MG63 (cell line): ENCODE measurements around the gene C4BPB. TPM values are rescaled to one million over a fixed set of nuclear protein-coding genes. Genes with fewer than 3 reads are reported as not detected.

Source experiments
- total RNA-seq: library from RNA; depleted of rRNA; stranded (reverse); fragments of >200 nt; shearing (Covaris generic); gene quantifications from 2 replicates; pipeline ENCODE4 v1.2.3, GENCODE V29; 2014; ENCODE audit warnings: low replicate concordance; rRNA removed

C4BPB gene
- total RNA-seq, 1 experiment from 2014 or later = 3.5 TPM

Other genes starting within 250 kb of the C4BPB start
- not detected in 2 replicates for gene IL20, start 223.2 kb upstream of the C4BPB start, total RNA-seq
- gene IL24, start 191.4 kb upstream of the C4BPB start, total RNA-seq = not detected in 2 replicates
- 0.36 TPM in 1 of 2 replicates, not detected in the other for gene FCMR, start 166.9 kb upstream of the C4BPB start, total RNA-seq
- gene PIGR, start 142.4 kb upstream of the C4BPB start, total RNA-seq = not detected in 2 replicates
- gene FCAMR, start 118.4 kb upstream of the C4BPB start, total RNA-seq = not detected in 2 replicates
- 0.26 TPM in 1 of 2 replicates, not detected in the other for gene C1orf116, start 56.1 kb upstream of the C4BPB start, total RNA-seq
- gene YOD1, start 37.7 kb upstream of the C4BPB start, total RNA-seq = 5.4 and 5.5 TPM in 2 replicates
- gene PFKFB2, start 35.6 kb upstream of the C4BPB start, total RNA-seq = 1.9 and 2.4 TPM in 2 replicates
- gene C4BPA, start 15.4 kb downstream of the C4BPB start, total RNA-seq = not detected in 2 replicates
- 133 and 252 TPM in 2 replicates for gene CD55, start 232.8 kb downstream of the C4BPB start, total RNA-seq